Colon (tissue), 2 donors: ENCODE results near the gene COPZ1.
"Not testable (repeated sequence)": the region's sequence is repeated elsewhere in the genome, so short reads cannot be mapped to it uniquely, and the experiment has no call there.

ENCODE experiments used
- FAIRE-seq: peaks from 2 replicates; lab custom pipeline; 2012; peaks lifted over from hg19 to GRCh38; lab: Jason Lieb, UNC
- donor health status: control.
- donor health status: control.

The COPZ1 gene

GRCh38 chr12:54333420-54334034, 8.6 kb downstream of the COPZ1 start:
- no peak for FAIRE-seq

- FAIRE-seq = no peak
These were observed 12.4 kb downstream of the COPZ1 start for GRCh38 chr12:54337280-54337842.

- no peak for FAIRE-seq
These were observed 13.1 kb downstream of the COPZ1 start for GRCh38 chr12:54337854-54338650.

GRCh38 chr12:54338698-54339296, 13.9 kb downstream of the COPZ1 start:
- FAIRE-seq = no peak

GRCh38 chr12:54340846-54341245, 15.9 kb downstream of the COPZ1 start:
- FAIRE-seq = no peak

- no peak for FAIRE-seq
These were observed 16.7 kb downstream of the COPZ1 start for GRCh38 chr12:54341378-54342300.

GRCh38 chr12:54349036-54349435, 24.1 kb downstream of the COPZ1 start:
- no peak for FAIRE-seq

- no peak for FAIRE-seq
These were observed 24.7 kb downstream of the COPZ1 start for GRCh38 chr12:54349679-54350078.

GRCh38 chr12:54350743-54351142, 25.8 kb downstream of the COPZ1 start:
- FAIRE-seq = no peak

GRCh38 chr12:54351341-54351740, 26.4 kb downstream of the COPZ1 start:
- no peak for FAIRE-seq

GRCh38 chr12:54352022-54352531, 27.1 kb downstream of the COPZ1 start:
- no peak for FAIRE-seq

GRCh38 chr12:54352891-54353874, 28.3 kb downstream of the COPZ1 start:
- no peak for FAIRE-seq

GRCh38 chr12:54354271-54354670, 29.3 kb downstream of the COPZ1 start:
- not testable (repeated sequence) for FAIRE-seq

GRCh38 chr12:54355104-54355815, 30.3 kb downstream of the COPZ1 start:
- FAIRE-seq = no peak

GRCh38 chr12:54356228-54356627, 31.3 kb downstream of the COPZ1 start:
- no peak for FAIRE-seq

GRCh38 chr12:54356951-54357356, 32.0 kb downstream of the COPZ1 start:
- FAIRE-seq = no peak

- no peak for FAIRE-seq
These were observed 32.7 kb downstream of the COPZ1 start for GRCh38 chr12:54357506-54358190.

- no peak for FAIRE-seq
These were observed 33.4 kb downstream of the COPZ1 start for GRCh38 chr12:54358191-54358944.
